Heart left ventricle (tissue), 16 donors: Measurements from ENCODE around the gene WTIP. TPM values are rescaled to one million over a fixed set of nuclear protein-coding genes. Genes with fewer than 3 reads are reported as not detected.

ENCODE experiments used
- ATAC-seq, 4 donors: fragments of 200-7000 bp; cut with Tn5 transposase; one replicate each; pipeline ENCODE4 v1.9.1; 2020 to 2022; ENCODE audit warnings: moderate library complexity in 4 of 4, mild to moderate bottlenecking in 3 of 4, moderate number of reproducible peaks in 1 of 4
- DNase-seq, 5 donors: peaks; one replicate each; pipeline ENCODE4 v3.0.0-alpha.2; 2020
- H3K27ac ChIP-seq, 12 donors: fragments of 200-600 bp; sonication (generic) in 4 of 12; one replicate each; pipeline versions ENCODE4 v1.5.0 to v1.8.0; 2016 to 2022; ENCODE audit warnings: mild to moderate bottlenecking in 2 of 12
- H3K27me3 ChIP-seq, 9 donors: fragments of 200-600 bp; sonication (generic) in 2 of 9; one replicate each; pipeline versions ENCODE4 v1.5.1 to v1.8.0; 2016 to 2022; ENCODE audit warnings: mild to moderate bottlenecking in 3 of 9
- H3K36me3 ChIP-seq, 9 donors: fragments of 200-600 bp; sonication (generic) in 2 of 9; one replicate each; pipeline versions ENCODE4 v1.5.0 to v1.8.0; 2018 to 2022; ENCODE audit warnings: mild to moderate bottlenecking in 2 of 9
- H3K4me1 ChIP-seq, 12 donors: fragments of 200-600 bp; sonication (generic) in 4 of 12; one replicate each; pipeline versions ENCODE4 v1.5.0 to v1.8.0; 2016 to 2022; ENCODE audit warnings: mild to moderate bottlenecking in 3 of 12
- H3K4me3 ChIP-seq, 12 donors: fragments of 200-600 bp; sonication (generic) in 4 of 12; one replicate each; pipeline versions ENCODE4 v1.5.0 to v1.8.0; 2017 to 2022; ENCODE audit warnings: mild to moderate bottlenecking in 9 of 12, moderate library complexity in 4 of 12
- H3K9me3 ChIP-seq, 12 donors: fragments of 200-600 bp; sonication (generic) in 4 of 12; one replicate each; pipeline versions ENCODE4 v1.5.0 to v1.8.0; 2016 to 2022; ENCODE audit warnings: mild to moderate bottlenecking in 1 of 12
- POLR2A ChIP-seq, 2 donors: fragments of 450-650 bp; IDR thresholded peaks; one replicate each; pipeline ENCODE4 v1.6.1; 2017; ENCODE audit warnings: antibody characterized with exemption in 2 of 2, mild to moderate bottlenecking in 2 of 2, moderate library complexity in 2 of 2
- WGBS, 4 donors: extraction: QIAGEN DNeasy Blood & Tissue Kit in 2 of 4; methylation state at CpG; one replicate each; pipeline versions ENCODE4 v1.1.5 to v1.1.7; 2013 to 2018; 5-methylcytosine and 5-hydroxymethylcytosine counted together
- intact Hi-C, 10 donors: fragments of 100-400 bp; cut with DNase I; formaldehyde crosslinking; loops; one replicate each; pipeline versions ENCODE4 v1.11.1 to v1.14.2; 2022
- polyA plus RNA-seq, 2 donors: library from polyadenylated mRNA; stranded (reverse); fragments of 200-250 nt; gene quantifications; one replicate each; pipeline ENCODE4 v1.2.3, GENCODE V29; 2013
- total RNA-seq, 9 donors: library from RNA; depleted of rRNA in 2 of 9; stranded (reverse); fragments of >200 nt in 2 of 9; fragmentation: NEBNext Ultra II Directional in 3 of 9; extraction: Animal tissue kit (Norgen Biotek cat#: 25700) in 3 of 9; gene quantifications; one replicate each; pipeline versions ENCODE4 v1.1.0 to v1.2.4, GENCODE V29; 2016 to 2023
- TF ChIP-seq, protein P1 (sequence below), 12 donors: fragments of 200-600 bp; sonication (generic) in 4 of 12; IDR thresholded peaks; one replicate each; pipeline versions ENCODE4 v1.5.0 to v1.8.0; 2018 to 2022; ENCODE audit warnings: antibody characterized with exemption in 12 of 12, mild to moderate bottlenecking in 5 of 12
- donor health status: ischemic (EF 13 %, LVEDD 7.1; RV severe dilation, severe dysfunction).
- donor health status: healthy with polysubstance abuse.
- donor health status: DM: no; HTN: yes; CAD: no.
- donor health status: DM: no; HTN: no; CAD: no.
- donor health status: ischemic (EF 25% LVEDD 6.9; RV normal size, moderate dysfunction).
- donor health status: ischemic (EF 25% LVEDD 5.7; RV mildly dilated, moderate dysfunction).
- donor health status: healthy.
- donor health status: DM: yes; HTN: yes; CAD: no.
- donor health status: ischemic (EF 35%, LVEDD 5.7; RV mildly dilated, moderate dysfunction).
- donor health status: nonischemic (EF 11% LVEDD 7.7; RV severe dilation, severe dysfunction).
- donor health status: DM: yes; HTN: yes; CAD: no.
- donor health status: PGD.
- donor health status: ischemic (EF 29% LVEDD 5.4; RV normal size, mild dysfunction).
- donor health status: nonischemic (EF 23%, LVEDD 6.1; RV moderate dilation, normal function).

The WTIP gene
- total and polyA plus RNA-seq, 11 donors: 6.6 to 33.3 (median 19.6) TPM

DNA sequence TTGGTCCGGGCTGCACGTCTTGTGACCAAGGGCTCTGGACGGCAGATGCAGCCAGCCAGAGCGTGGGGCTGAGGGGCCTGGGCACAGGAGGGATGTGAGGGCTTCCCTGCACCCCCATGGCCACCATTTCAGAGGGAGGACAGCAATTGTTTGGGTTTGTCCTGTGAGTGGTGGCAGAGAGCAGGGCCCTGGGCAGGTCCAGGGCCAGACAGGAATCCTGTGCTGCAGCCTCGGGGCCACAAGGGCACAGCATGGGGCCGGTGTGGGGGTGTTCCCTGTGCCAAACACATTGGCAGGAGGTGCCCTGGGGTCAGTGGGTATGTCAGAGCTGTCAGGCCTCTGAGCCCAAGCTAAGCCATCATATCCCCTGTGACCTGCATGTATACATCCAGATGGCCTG is 32.2 kb downstream of the WTIP start:
- H3K4me1 ChIP-seq: no peaks in the 10 kb centered on the region
- H3K4me3 ChIP-seq: no peak overlapping the region
- 65 to 87% (median 74%) methylated on average over 3 to 6 of the region's 6 CpGs for WGBS, 4 donors
- peaks cover 0 to 4% (median 0%) of the 10 kb centered on the region in 9 donors for H3K27me3 ChIP-seq
- no peak overlapping the region for H3K27ac ChIP-seq
- ATAC-seq (peak in 1 of 4 donors; percentile 41), DNase-seq (no peak)
- H3K36me3 ChIP-seq: no peaks in the 10 kb centered on the region
- TF ChIP-seq POLR2A (IDR thresholded peaks at IDR 0.05): no peak
- TF ChIP-seq, protein P1, sequence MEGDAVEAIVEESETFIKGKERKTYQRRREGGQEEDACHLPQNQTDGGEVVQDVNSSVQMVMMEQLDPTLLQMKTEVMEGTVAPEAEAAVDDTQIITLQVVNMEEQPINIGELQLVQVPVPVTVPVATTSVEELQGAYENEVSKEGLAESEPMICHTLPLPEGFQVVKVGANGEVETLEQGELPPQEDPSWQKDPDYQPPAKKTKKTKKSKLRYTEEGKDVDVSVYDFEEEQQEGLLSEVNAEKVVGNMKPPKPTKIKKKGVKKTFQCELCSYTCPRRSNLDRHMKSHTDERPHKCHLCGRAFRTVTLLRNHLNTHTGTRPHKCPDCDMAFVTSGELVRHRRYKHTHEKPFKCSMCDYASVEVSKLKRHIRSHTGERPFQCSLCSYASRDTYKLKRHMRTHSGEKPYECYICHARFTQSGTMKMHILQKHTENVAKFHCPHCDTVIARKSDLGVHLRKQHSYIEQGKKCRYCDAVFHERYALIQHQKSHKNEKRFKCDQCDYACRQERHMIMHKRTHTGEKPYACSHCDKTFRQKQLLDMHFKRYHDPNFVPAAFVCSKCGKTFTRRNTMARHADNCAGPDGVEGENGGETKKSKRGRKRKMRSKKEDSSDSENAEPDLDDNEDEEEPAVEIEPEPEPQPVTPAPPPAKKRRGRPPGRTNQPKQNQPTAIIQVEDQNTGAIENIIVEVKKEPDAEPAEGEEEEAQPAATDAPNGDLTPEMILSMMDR (IDR thresholded peaks at IDR 0.05): no peak
- peaks cover 0 to 10% (median 0%) of the 10 kb centered on the region in 12 donors for H3K9me3 ChIP-seq
- intact Hi-C loops: no loop called here

- Histone ChIP-seq H3K36me3 (no peaks in the 10 kb centered on the region), H3K4me3 (no peak overlapping the region), H3K27ac (no peak overlapping the region), H3K9me3 (no peaks in the 10 kb centered on the region), H3K4me1 (no peaks in the 10 kb centered on the region), H3K27me3 (peaks cover 0 to 8% (median 0%) of the 10 kb centered on the region in 9 donors)
- 50 to 60% (median 55%) methylated on average over 2 of the region's 2 CpGs for WGBS, 4 donors
- DNase-seq (no peak), ATAC-seq (no peak)
- TF ChIP-seq, protein P1 (IDR thresholded peaks at IDR 0.05): no peak
- TF ChIP-seq POLR2A (IDR thresholded peaks at IDR 0.05): no peak
- intact Hi-C loops: no loop called here
These were observed 38.0 kb downstream of the WTIP start for GRCh38 chr19:34519602-34520001.

DNA sequence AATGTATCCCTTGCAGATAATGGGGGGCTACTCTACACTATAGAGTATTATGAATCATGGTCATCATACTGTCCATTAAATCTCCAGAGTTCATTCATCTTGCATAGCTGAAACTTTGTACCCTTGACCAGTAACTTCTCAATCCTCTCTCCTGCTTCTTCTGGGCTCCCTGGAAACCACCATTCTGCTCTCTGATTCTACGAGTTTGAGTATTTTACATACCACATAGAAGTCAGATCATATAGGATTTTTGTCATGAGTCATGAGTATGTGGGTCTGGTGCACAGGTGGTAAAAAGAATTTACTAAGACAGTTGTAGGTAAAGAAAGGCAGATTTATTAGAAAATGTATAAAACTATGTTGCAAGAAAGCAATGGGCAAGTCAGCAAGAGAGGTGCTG is 41.9 kb downstream of the WTIP start:
- DNase-seq (no peak), ATAC-seq (no peak)
- Histone ChIP-seq H3K4me3 (no peak overlapping the region), H3K4me1 (no peaks in the 10 kb centered on the region), H3K27me3 (peaks cover 0 to 4% (median 0%) of the 10 kb centered on the region in 9 donors), H3K36me3 (no peaks in the 10 kb centered on the region), H3K9me3 (no peaks in the 10 kb centered on the region), H3K27ac (no peak overlapping the region)
- 65 to 75% (median 71%) methylated on average over 1 of the region's 1 CpG for WGBS, 4 donors
- intact Hi-C loops: no loop called here
- no peak for TF ChIP-seq POLR2A (IDR thresholded peaks at IDR 0.05)
- TF ChIP-seq, protein P1 (IDR thresholded peaks at IDR 0.05): no peak

- Histone ChIP-seq H3K27me3 (peaks cover 0 to 4% (median 0%) of the 10 kb centered on the region in 9 donors), H3K36me3 (no peaks in the 10 kb centered on the region), H3K4me1 (no peaks in the 10 kb centered on the region), H3K27ac (no peak overlapping the region), H3K4me3 (no peak overlapping the region), H3K9me3 (no peaks in the 10 kb centered on the region)
- TF ChIP-seq, protein P1 (IDR thresholded peaks at IDR 0.05): no peak
- TF ChIP-seq POLR2A (IDR thresholded peaks at IDR 0.05): no peak
- 73 to 84% (median 81%) methylated on average over 1 of the region's 1 CpG for WGBS, 4 donors
- ATAC-seq: no peak
- no peak for DNase-seq
- intact Hi-C loops: no loop called here
These were observed 43.4 kb downstream of the WTIP start for GRCh38 chr19:34525001-34525400.
